Bronchial epithelial cell (primary cell): Measurements from ENCODE around the gene UBE2J2. TPM values are rescaled to one million over a fixed set of nuclear protein-coding genes. Genes with fewer than 3 reads are reported as not detected.

Experiments
- DNase-seq: peaks from one replicate; pipeline ENCODE4 v3.0.0-alpha.2; 2010; ENCODE audit warnings: low read depth
- FAIRE-seq: peaks from 2 replicates; lab custom pipeline; 2011; peaks lifted over from hg19 to GRCh38; lab: Jason Lieb, UNC
- H3K27me3 ChIP-seq: 2 replicates; pipeline ENCODE4 v1.5.1; 2011; ENCODE audit warnings: low read length; ENCODE audit not compliant: control insufficient read depth, insufficient read depth
- H3K36me3 ChIP-seq: 2 replicates; pipeline ENCODE4 v1.5.1; 2011; ENCODE audit warnings: low read length; ENCODE audit not compliant: control insufficient read depth, insufficient read depth
- H3K4me3 ChIP-seq: 2 replicates; pipeline ENCODE4 v1.5.1; 2011; ENCODE audit warnings: mild to moderate bottlenecking, low read depth, low read length, control low read depth
- CTCF ChIP-seq: IDR thresholded peaks from 2 replicates; pipeline ENCODE4 v1.5.1; 2011; ENCODE audit warnings: mild to moderate bottlenecking, moderate library complexity, low read length, control low read depth, inconsistent platforms; ENCODE audit not compliant: insufficient read depth, severe bottlenecking
- total RNA-seq: library from RNA; depleted of rRNA; stranded (reverse); fragments of >200 nt; gene quantifications from 2 replicates; pipeline ENCODE4 v1.2.1, GENCODE V29; 2014

UBE2J2 gene
- total RNA-seq, 1 donor from 2014 or later, result 41.3 TPM

GRCh38 chr1:1208713-1209433, 64.8 kb downstream of the UBE2J2 start:
- Histone ChIP-seq H3K4me3 (no peak overlapping the region), H3K36me3 (no peaks in the 10 kb centered on the region), H3K27me3 (peaks cover 2% of the 10 kb centered on the region)
- DNase-seq, result no peak
- FAIRE-seq, result no peak
- TF ChIP-seq CTCF, result no peak

GRCh38 chr1:1207571-1207892, 66.1 kb downstream of the UBE2J2 start:
- Histone ChIP-seq H3K27me3 (peaks cover 2% of the 10 kb centered on the region), H3K4me3 (no peak overlapping the region), H3K36me3 (no peaks in the 10 kb centered on the region)
- TF ChIP-seq CTCF, result no peak
- DNase-seq, result no peak
- no peak for FAIRE-seq

GRCh38 chr1:1206966-1207531, 66.6 kb downstream of the UBE2J2 start:
- H3K4me3 ChIP-seq, result no peak overlapping the region
- FAIRE-seq (no peak), DNase-seq (no peak)
- TF ChIP-seq CTCF, result no peak
- H3K36me3 ChIP-seq, result no peaks in the 10 kb centered on the region
- H3K27me3 ChIP-seq, result peaks cover 2% of the 10 kb centered on the region

- Histone ChIP-seq H3K36me3 (no peaks in the 10 kb centered on the region), H3K4me3 (peak within 1 kb of the TSS; percentile 25), H3K27me3 (peaks cover 2% of the 10 kb centered on the region)
- no peak for DNase-seq
- no peak for TF ChIP-seq CTCF
- FAIRE-seq, result no peak
These were observed 67.2 kb downstream of the UBE2J2 start, which contains the start of gene TNFRSF18 for GRCh38 chr1:1206376-1206965. TSS of gene TNFRSF18 (minus strand) at chr1:1206592. CDS start at chr1:1206571, 21 bp downstream.

GRCh38 chr1:1205769-1206375, 67.8 kb downstream of the UBE2J2 start:
- no peaks in the 10 kb centered on the region for H3K36me3 ChIP-seq
- no peak for DNase-seq
- H3K27me3 ChIP-seq, result peaks cover 2% of the 10 kb centered on the region
- H3K4me3 ChIP-seq, result peak overlapping the region; percentile 25
- no peak for FAIRE-seq
- no peak for TF ChIP-seq CTCF
